Lung (tissue), 12 donors: ENCODE data around the gene NFIB. TPM values are rescaled to one million over a fixed set of nuclear protein-coding genes. Genes with fewer than 3 reads are reported as not detected.

ENCODE experiments used
- ATAC-seq: fragments of 200-7000 bp; cut with Tn5 transposase; one replicate; pipeline ENCODE4 v1.9.1; 2020; ENCODE audit warnings: moderate number of reproducible peaks; ENCODE audit not compliant: insufficient read depth, low FRiP score
- DNase-seq, 3 donors: peaks; one replicate each; pipeline ENCODE4 v3.0.0-alpha.2; 2013 to 2017
- H3K27ac ChIP-seq, 2 donors: one replicate each; pipeline ENCODE4 v1.5.1; 2013; ENCODE audit warnings: mild to moderate bottlenecking in 2 of 2, moderate library complexity in 2 of 2, control low read depth in 1 of 2, inconsistent platforms in 1 of 2, low read depth in 1 of 2, low read length in 1 of 2
- H3K27me3 ChIP-seq, 3 donors: one replicate each; pipeline ENCODE4 v1.5.1; 2013; ENCODE audit warnings: low read length in 2 of 3; ENCODE audit not compliant: control insufficient read depth in 3 of 3, insufficient read depth in 3 of 3
- H3K36me3 ChIP-seq, 4 donors: one replicate each; pipeline ENCODE4 v1.5.1; 2013; ENCODE audit warnings: low read length in 4 of 4, mild to moderate bottlenecking in 1 of 4, moderate library complexity in 1 of 4; ENCODE audit not compliant: control insufficient read depth in 4 of 4, insufficient read depth in 4 of 4
- H3K4me1 ChIP-seq, 5 donors: one replicate each; pipeline ENCODE4 v1.5.1; 2013; ENCODE audit warnings: low read length in 5 of 5, mild to moderate bottlenecking in 2 of 5, moderate library complexity in 1 of 5; ENCODE audit not compliant: control insufficient read depth in 5 of 5, insufficient read depth in 5 of 5
- H3K4me3 ChIP-seq: one replicate; pipeline ENCODE4 v1.5.1; 2013; ENCODE audit warnings: mild to moderate bottlenecking, control low read depth, moderate library complexity
- H3K9ac ChIP-seq, 2 donors: one replicate each; pipeline ENCODE4 v1.5.1; 2013; ENCODE audit warnings: low read length in 2 of 2, control low read depth in 1 of 2; ENCODE audit not compliant: insufficient read depth in 1 of 2
- H3K9me3 ChIP-seq, 4 donors: one replicate each; pipeline ENCODE4 v1.5.1; 2013; ENCODE audit warnings: low read length in 3 of 4, mild to moderate bottlenecking in 1 of 4, moderate library complexity in 1 of 4; ENCODE audit not compliant: control insufficient read depth in 4 of 4, insufficient read depth in 3 of 4
- WGBS, 2 donors: extraction: QIAGEN DNeasy Blood & Tissue Kit; methylation state at CpG; one replicate each; pipeline ENCODE4 v1.1.7; 2013; 5-methylcytosine and 5-hydroxymethylcytosine counted together
- polyA plus RNA-seq, 2 donors: library from polyadenylated mRNA; stranded (reverse); fragments of 200-250 nt; gene quantifications; one replicate each; pipeline ENCODE4 v1.2.1, GENCODE V29; 2013
- total RNA-seq, 2 donors: library from RNA; depleted of rRNA in 1 of 2; stranded (reverse); fragments of >200 nt in 1 of 2; gene quantifications; one replicate each; pipeline ENCODE4 v1.2.1, GENCODE V29; 2014 to 2021
- TF ChIP-seq, protein P1 (sequence below): IDR thresholded peaks from 2 replicates; pipeline ENCODE4 v1.5.1; 2012; ENCODE audit warnings: mild to moderate bottlenecking; ENCODE audit errors: control extremely low read depth, extremely low read depth
- donor health status: control.
- donor health status: control.
- donor health status: Bipolar disorder and iron deficiency.
- donor health status: healthy.
- donor health status: DM: yes; HTN: yes; CAD: no.

NFIB gene
- total and polyA plus RNA-seq, 4 donors, result 7.3 to 189 (median 51.0) TPM

DNA sequence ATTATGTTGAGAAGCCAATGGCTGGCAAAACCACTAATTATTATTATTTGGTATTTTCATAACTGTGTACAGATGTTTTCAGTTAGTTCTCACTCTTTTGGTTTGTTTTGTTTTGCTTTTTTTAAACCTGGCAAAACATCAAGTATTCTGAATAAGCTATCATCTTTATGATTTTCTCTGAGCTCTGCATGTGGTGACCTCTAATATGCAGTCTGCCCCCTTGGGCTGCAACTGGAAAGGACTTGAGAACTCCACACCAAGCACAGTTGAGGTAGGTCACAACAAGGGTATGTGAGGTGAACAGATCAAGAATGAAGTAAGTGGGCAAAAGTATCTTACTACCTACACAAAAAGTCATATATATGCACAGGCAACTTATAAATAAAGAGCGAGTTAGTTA, 202.2 kb downstream of the NFIB start:
- H3K27me3 ChIP-seq, result no peaks in the 10 kb centered on the region
- no peaks in the 10 kb centered on the region for H3K9me3 ChIP-seq
- peaks cover 0 to 53% (median 7%) of the 10 kb centered on the region in 5 donors for H3K4me1 ChIP-seq
- TF ChIP-seq, protein P1, sequence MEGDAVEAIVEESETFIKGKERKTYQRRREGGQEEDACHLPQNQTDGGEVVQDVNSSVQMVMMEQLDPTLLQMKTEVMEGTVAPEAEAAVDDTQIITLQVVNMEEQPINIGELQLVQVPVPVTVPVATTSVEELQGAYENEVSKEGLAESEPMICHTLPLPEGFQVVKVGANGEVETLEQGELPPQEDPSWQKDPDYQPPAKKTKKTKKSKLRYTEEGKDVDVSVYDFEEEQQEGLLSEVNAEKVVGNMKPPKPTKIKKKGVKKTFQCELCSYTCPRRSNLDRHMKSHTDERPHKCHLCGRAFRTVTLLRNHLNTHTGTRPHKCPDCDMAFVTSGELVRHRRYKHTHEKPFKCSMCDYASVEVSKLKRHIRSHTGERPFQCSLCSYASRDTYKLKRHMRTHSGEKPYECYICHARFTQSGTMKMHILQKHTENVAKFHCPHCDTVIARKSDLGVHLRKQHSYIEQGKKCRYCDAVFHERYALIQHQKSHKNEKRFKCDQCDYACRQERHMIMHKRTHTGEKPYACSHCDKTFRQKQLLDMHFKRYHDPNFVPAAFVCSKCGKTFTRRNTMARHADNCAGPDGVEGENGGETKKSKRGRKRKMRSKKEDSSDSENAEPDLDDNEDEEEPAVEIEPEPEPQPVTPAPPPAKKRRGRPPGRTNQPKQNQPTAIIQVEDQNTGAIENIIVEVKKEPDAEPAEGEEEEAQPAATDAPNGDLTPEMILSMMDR, result no peak
- H3K27ac ChIP-seq, result no peak overlapping the region
- ATAC-seq, result no peak
- no peak overlapping the region for H3K4me3 ChIP-seq
- DNase-seq, result peak; percentile 77 to 96 (median 95)
- 84 to 95% methylated on average over 1 of the region's 1 CpG for WGBS, 2 donors
- H3K36me3 ChIP-seq, result peaks cover 5 to 60% (median 33%) of the 10 kb centered on the region in 4 donors
- no peak overlapping the region for H3K9ac ChIP-seq

DNA sequence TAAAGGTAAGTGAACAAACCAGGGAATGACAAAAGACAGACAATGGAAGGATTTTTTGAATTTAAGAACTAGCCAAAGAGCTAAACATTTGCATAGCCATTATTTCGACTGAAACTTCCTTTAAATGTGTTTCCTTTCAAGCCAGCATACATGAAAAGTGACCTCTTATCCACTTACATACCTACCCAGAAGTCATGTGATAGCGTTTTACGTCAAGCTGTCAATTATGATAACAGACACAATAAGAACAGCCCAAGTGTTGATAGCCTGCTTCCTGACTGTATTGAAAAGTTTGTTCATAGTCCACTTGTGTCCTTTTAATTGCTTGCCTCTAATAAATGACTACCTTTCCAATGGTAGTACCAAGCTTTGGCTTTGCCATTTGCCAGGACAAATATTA, 206.0 kb downstream of the NFIB start:
- peak in 1 of 3 donors; percentile 68 for DNase-seq
- H3K27ac ChIP-seq, result peak overlapping the region in 1 of 2 donors; percentile 41

DNA sequence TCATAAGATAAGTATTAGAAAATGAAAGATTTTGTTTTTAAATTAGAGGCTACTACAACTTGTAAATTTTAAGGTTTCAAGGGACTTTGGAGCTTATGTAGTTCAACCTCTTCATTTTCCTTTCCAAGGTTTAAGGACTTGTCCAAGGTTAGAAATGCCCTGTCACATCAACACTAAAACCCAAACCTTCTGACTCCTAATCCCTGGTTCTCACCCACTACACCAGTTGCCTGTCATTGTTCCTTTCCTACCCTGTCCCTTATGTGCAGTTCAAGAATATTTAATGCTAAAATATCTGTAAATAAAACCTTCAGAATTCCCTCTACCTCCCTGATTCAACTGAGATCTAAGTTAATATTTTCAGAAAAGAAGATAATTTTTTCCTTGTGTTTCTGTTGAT, 206.4 kb downstream of the NFIB start:
- Histone ChIP-seq H3K4me1 (peaks cover 0 to 48% (median 11%) of the 10 kb centered on the region in 5 donors), H3K36me3 (peaks cover 1 to 23% (median 6%) of the 10 kb centered on the region in 4 donors), H3K9ac (no peak overlapping the region), H3K27me3 (no peaks in the 10 kb centered on the region), H3K4me3 (no peak overlapping the region), H3K27ac (no peak overlapping the region), H3K9me3 (no peaks in the 10 kb centered on the region)
- ATAC-seq (no peak), DNase-seq (no peak)
- TF ChIP-seq, protein P1, result no peak

More for the DNA sequence above, 206.0 kb downstream of the NFIB start:
- H3K9ac ChIP-seq, result no peak overlapping the region
- peaks cover 1 to 28% (median 11%) of the 10 kb centered on the region in 4 donors for H3K36me3 ChIP-seq
- ATAC-seq, result no peak
- peaks cover 0 to 48% (median 11%) of the 10 kb centered on the region in 5 donors for H3K4me1 ChIP-seq
- WGBS, 2 donors, result 48 to 50% methylated on average over 3 of the region's 3 CpGs
- H3K4me3 ChIP-seq, result no peak overlapping the region
- TF ChIP-seq, protein P1, result no peak
- no peaks in the 10 kb centered on the region for H3K9me3 ChIP-seq
- no peaks in the 10 kb centered on the region for H3K27me3 ChIP-seq

DNA sequence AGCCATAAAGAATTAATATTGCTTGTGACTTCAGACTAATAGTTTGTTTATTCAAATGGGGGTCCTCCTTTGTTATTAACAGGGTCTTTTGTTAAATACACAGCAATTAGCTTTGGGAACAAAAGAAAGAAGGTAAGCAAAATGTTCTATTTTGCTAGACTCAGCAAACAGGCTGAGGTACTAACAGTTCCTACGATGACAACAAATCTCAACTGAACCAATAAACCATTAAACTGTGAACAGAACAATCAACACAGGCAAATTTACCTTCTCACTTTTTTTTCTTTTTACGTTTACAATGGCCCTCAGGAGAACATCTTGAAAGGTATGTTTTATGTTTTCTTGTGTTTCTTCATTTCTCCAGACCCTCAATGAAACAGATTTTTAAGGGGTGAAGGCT, 207.2 kb downstream of the NFIB start:
- no peak for DNase-seq
- Histone ChIP-seq H3K4me3 (no peak overlapping the region), H3K9ac (no peak overlapping the region), H3K4me1 (peaks cover 0 to 49% (median 10%) of the 10 kb centered on the region in 5 donors), H3K27ac (no peak overlapping the region), H3K27me3 (no peaks in the 10 kb centered on the region), H3K36me3 (peaks cover under 1 to 28% (median 6%) of the 10 kb centered on the region in 4 donors), H3K9me3 (no peaks in the 10 kb centered on the region)
- WGBS, 2 donors, result 93% methylated on average over 2 of the region's 2 CpGs
- TF ChIP-seq, protein P1, result no peak
- ATAC-seq, result no peak
